HCT116 (cell line): Measurements from ENCODE around the gene NUDT4. TPM values are rescaled to one million over a fixed set of nuclear protein-coding genes. Genes with fewer than 3 reads are reported as not detected.

Experiments used
- ATAC-seq: fragments of 200-7000 bp; cut with Tn5 transposase; 2 replicates; pipeline ENCODE4 v1.9.1; 2020; ENCODE audit warnings: mild to moderate bottlenecking, moderate library complexity
- BruUV-seq: library from RNA; stranded (reverse); fragments of 400-500 nt; replicated peaks from 2 replicates; lab custom pipeline; 2021; lab: Mats Ljungman, UMichigan
- CTCF ChIA-PET: fragments of 300-600 bp; sonication (Branson Sonifier 250); formaldehyde crosslinking; loops from one replicate; lab custom pipeline; 2021; ENCODE audit warnings: antibody characterized with exemption; lab: Charles Lee
- POLR2A ChIA-PET: fragments of 300-600, 350-600 bp; sonication (Branson Sonifier 250); formaldehyde crosslinking; loops from one replicate; lab custom pipeline; 2021; ENCODE audit warnings: antibody characterized with exemption; lab: Charles Lee
- RAD21 ChIA-PET, 2 experiments: fragments of 300-600 bp; sonication (Branson Sonifier 250); formaldehyde crosslinking; loops; one replicate each; lab custom pipeline; 2023; ENCODE audit warnings: low total read pairs in 2 of 2; ENCODE audit not compliant: uncharacterized antibody in 2 of 2, unreplicated experiment in 2 of 2, low non-redundant PET in 1 of 2; lab: Charles Lee
- DNase-seq: peaks from one replicate; pipeline ENCODE4 v3.0.0-alpha.2; 2010; ENCODE audit warnings: low read depth, low spot score
- H2AFZ ChIP-seq: fragments of 200-600 bp; shearing (Covaris generic), sonication (generic); 2 replicates; pipeline ENCODE4 v1.6.1; 2017; ENCODE audit warnings: low read depth, mixed run types, mixed read lengths, antibody characterized with exemption, low read length; ENCODE audit not compliant: poor library complexity, severe bottlenecking
- H3K27ac ChIP-seq: 2 replicates; pipeline ENCODE4 v1.5.1; 2012; ENCODE audit warnings: low read depth, low read length
- H3K27me3 ChIP-seq: fragments of 200-600 bp; sonication (generic); 2 replicates; pipeline ENCODE4 v1.6.1; 2016; ENCODE audit warnings: mixed run types, low read length, mixed read lengths; ENCODE audit not compliant: insufficient read depth
- H3K36me3 ChIP-seq, 2 experiments: fragments of 200-500 bp in 1 of 2; fragments of 200-600 bp in 1 of 2; sonication (Bioruptor generic) in 1 of 2; sonication (generic) in 1 of 2; 2 replicates each; pipeline versions ENCODE4 v1.5.1 to v1.6.1; 2014 to 2016; ENCODE audit warnings: low read length in 2 of 2, inconsistent platforms in 1 of 2, mixed read lengths in 1 of 2, mixed run types in 1 of 2; ENCODE audit not compliant: insufficient read depth in 2 of 2, control insufficient read depth in 1 of 2
- H3K4me1 ChIP-seq, 2 experiments: fragments of 200-600 bp in 1 of 2; sonication (generic) in 1 of 2; 2 replicates each; pipeline versions ENCODE4 v1.5.1 to v1.6.1; 2012 to 2017; ENCODE audit warnings: low read length in 2 of 2, inconsistent platforms in 1 of 2, mild to moderate bottlenecking in 1 of 2, mixed read lengths in 1 of 2, mixed run types in 1 of 2, moderate library complexity in 1 of 2; ENCODE audit not compliant: insufficient read depth in 2 of 2, control insufficient read depth in 1 of 2
- H3K4me2 ChIP-seq: fragments of 200-600 bp; sonication (generic); 2 replicates; pipeline ENCODE4 v1.6.1; 2017; ENCODE audit warnings: mixed run types, low read length, mixed read lengths
- H3K4me3 ChIP-seq, 2 experiments: fragments of 200-600 bp in 1 of 2; sonication (generic) in 1 of 2; replicated peaks in 1 of 2; 2 replicates each; pipeline ENCODE4 v1.5.1; 2011 to 2016; ENCODE audit warnings: low read length in 2 of 2, control low read depth in 1 of 2, low read depth in 1 of 2, mild to moderate bottlenecking in 1 of 2, mixed read lengths in 1 of 2, mixed run types in 1 of 2
- H3K79me2 ChIP-seq: fragments of 200-600 bp; sonication (generic); 2 replicates; pipeline ENCODE4 v1.6.1; 2017; ENCODE audit warnings: mild to moderate bottlenecking, mixed run types, low read length, moderate library complexity, mixed read lengths; ENCODE audit not compliant: insufficient read depth
- H3K9ac ChIP-seq: fragments of 200-600 bp; sonication (generic); 2 replicates; pipeline ENCODE4 v1.6.1; 2016; ENCODE audit warnings: low read length, mixed read lengths
- H3K9me2 ChIP-seq: fragments of 200-600 bp; sonication (generic), shearing (Covaris generic); 2 replicates; pipeline ENCODE4 v1.6.1; 2017; ENCODE audit warnings: mixed run types, mild to moderate bottlenecking, moderate library complexity; ENCODE audit not compliant: insufficient read depth
- H3K9me3 ChIP-seq, 2 experiments: fragments of 200-500 bp in 1 of 2; fragments of 200-600 bp in 1 of 2; sonication (Bioruptor generic) in 1 of 2; sonication (generic) in 1 of 2; 2 replicates each; pipeline ENCODE4 v1.6.1; 2014 to 2017; ENCODE audit warnings: low read length in 2 of 2, mixed read lengths in 2 of 2, inconsistent platforms in 1 of 2, low read depth in 1 of 2, mild to moderate bottlenecking in 1 of 2, mixed run types in 1 of 2, moderate library complexity in 1 of 2; ENCODE audit not compliant: control insufficient read depth in 1 of 2, insufficient read depth in 1 of 2
- H4K20me1 ChIP-seq: fragments of 200-600 bp; sonication (generic), shearing (Covaris generic); 2 replicates; pipeline ENCODE4 v1.6.1; 2017; ENCODE audit warnings: mixed run types, mild to moderate bottlenecking, moderate library complexity; ENCODE audit not compliant: insufficient read depth
- CBX3 ChIP-seq: IDR thresholded peaks from 2 replicates; pipeline ENCODE4 v1.6.1; 2012; ENCODE audit warnings: low read depth
- EGR1 ChIP-seq: IDR thresholded peaks from 2 replicates; pipeline ENCODE4 v1.6.1; 2012; ENCODE audit warnings: low read depth
- ELF1 ChIP-seq: IDR thresholded peaks from 2 replicates; pipeline ENCODE4 v1.6.1; 2012; ENCODE audit warnings: low read depth, borderline replicate concordance
- EZH2 ChIP-seq: fragments of 200-600 bp; sonication (generic); IDR thresholded peaks from 2 replicates; pipeline ENCODE4 v1.6.1; 2017; ENCODE audit warnings: antibody characterized with exemption, mixed run types
- JUND ChIP-seq: IDR thresholded peaks from 2 replicates; pipeline ENCODE4 v1.6.1; 2012
- POLR2A ChIP-seq: IDR thresholded peaks from 2 replicates; pipeline ENCODE4 v1.7.0; 2011; ENCODE audit warnings: borderline replicate concordance; ENCODE audit not compliant: insufficient read depth, insufficient read length; ENCODE audit errors: extremely low read depth
- RAD21 ChIP-seq: IDR thresholded peaks from 2 replicates; pipeline ENCODE4 v1.6.1; 2012; ENCODE audit warnings: low read depth, mild to moderate bottlenecking
- TCF7L2 ChIP-seq: IDR thresholded peaks from 2 replicates; pipeline ENCODE4 v1.7.0; 2011; ENCODE audit warnings: borderline replicate concordance, inconsistent platforms; ENCODE audit not compliant: insufficient read depth, insufficient read length; ENCODE audit errors: extremely low read depth
- YY1 ChIP-seq: IDR thresholded peaks from 2 replicates; pipeline ENCODE4 v1.6.1; 2011; ENCODE audit warnings: low read length, low read depth, moderate library complexity, mild to moderate bottlenecking; ENCODE audit not compliant: insufficient replicate concordance; ENCODE audit errors: extremely low read depth
- ZNF274 ChIP-seq: fragments of 200-500 bp; sonication (Bioruptor generic); IDR thresholded peaks from 2 replicates; pipeline ENCODE4 v1.6.1; 2014; ENCODE audit warnings: mild to moderate bottlenecking, low read depth, low read length, inconsistent platforms
- intact Hi-C: fragments of 100-400 bp; cut with micrococcal nuclease; formaldehyde crosslinking; loops from 2 replicates; pipeline ENCODE4 v1.10.0; 2022
- total RNA-seq: library from RNA; stranded (reverse); gene quantifications from one replicate; pipeline ENCODE4 v1.2.1, GENCODE V29; 2021; ENCODE audit not compliant: unreplicated experiment
- TF ChIP-seq, protein P1 (sequence below): IDR thresholded peaks from 2 replicates; pipeline ENCODE4 v1.6.1; 2012; ENCODE audit warnings: low read depth
- TF ChIP-seq, protein P2 (sequence below): IDR thresholded peaks from 2 replicates; pipeline ENCODE4 v1.6.1; 2011; ENCODE audit warnings: mild to moderate bottlenecking, low read length, moderate library complexity; ENCODE audit not compliant: insufficient replicate concordance; ENCODE audit errors: extremely low read depth
- TF ChIP-seq, protein P3 (sequence below): IDR thresholded peaks from 2 replicates; pipeline ENCODE4 v1.6.1; 2012

NUDT4 gene
- total RNA-seq, 1 experiment from 2014 or later, result 41.2 TPM

DNA sequence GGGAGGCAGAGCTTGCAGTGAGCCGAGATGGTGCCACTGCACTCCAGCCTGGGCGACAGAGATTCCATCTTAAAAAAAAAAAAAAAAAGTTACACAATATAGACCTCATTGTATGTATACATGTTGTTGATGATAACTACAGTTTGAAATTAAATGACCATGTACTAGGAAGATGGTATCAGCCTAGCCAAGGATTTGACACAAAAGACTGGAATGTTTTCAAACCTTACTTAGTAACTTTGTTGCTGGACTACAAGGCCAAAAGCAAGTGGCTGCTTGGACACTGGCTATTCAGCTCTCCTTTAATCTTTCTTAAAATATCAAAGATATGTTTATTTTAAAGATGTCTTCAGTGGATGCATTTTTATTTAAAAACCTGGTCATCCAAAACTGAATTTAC lies 18.9 kb upstream of the NUDT4 start (continued):
- TF ChIP-seq, protein P1, sequence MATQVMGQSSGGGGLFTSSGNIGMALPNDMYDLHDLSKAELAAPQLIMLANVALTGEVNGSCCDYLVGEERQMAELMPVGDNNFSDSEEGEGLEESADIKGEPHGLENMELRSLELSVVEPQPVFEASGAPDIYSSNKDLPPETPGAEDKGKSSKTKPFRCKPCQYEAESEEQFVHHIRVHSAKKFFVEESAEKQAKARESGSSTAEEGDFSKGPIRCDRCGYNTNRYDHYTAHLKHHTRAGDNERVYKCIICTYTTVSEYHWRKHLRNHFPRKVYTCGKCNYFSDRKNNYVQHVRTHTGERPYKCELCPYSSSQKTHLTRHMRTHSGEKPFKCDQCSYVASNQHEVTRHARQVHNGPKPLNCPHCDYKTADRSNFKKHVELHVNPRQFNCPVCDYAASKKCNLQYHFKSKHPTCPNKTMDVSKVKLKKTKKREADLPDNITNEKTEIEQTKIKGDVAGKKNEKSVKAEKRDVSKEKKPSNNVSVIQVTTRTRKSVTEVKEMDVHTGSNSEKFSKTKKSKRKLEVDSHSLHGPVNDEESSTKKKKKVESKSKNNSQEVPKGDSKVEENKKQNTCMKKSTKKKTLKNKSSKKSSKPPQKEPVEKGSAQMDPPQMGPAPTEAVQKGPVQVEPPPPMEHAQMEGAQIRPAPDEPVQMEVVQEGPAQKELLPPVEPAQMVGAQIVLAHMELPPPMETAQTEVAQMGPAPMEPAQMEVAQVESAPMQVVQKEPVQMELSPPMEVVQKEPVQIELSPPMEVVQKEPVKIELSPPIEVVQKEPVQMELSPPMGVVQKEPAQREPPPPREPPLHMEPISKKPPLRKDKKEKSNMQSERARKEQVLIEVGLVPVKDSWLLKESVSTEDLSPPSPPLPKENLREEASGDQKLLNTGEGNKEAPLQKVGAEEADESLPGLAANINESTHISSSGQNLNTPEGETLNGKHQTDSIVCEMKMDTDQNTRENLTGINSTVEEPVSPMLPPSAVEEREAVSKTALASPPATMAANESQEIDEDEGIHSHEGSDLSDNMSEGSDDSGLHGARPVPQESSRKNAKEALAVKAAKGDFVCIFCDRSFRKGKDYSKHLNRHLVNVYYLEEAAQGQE, result no peak
- TF ChIP-seq, all 23 proteins: peak for 0

DNA sequence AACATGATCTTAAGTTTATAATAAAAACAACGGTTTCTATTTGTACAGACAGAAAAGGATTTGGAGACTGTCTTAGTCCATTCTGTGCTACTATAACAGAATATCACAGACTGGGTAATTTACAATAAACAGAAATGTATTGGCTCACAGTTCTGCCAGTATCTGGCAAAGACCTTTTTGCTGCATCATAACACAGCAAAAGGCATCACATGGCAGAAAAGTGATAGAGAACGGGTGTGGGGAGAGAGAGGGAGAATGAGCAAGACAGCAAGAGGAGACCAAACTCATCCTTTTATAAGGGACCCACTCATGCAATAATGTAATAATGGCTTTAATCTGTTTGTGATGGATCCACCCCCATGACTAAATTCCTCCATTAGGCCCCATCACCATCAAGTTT lies 17.0 kb upstream of the NUDT4 start:
- H3K9ac ChIP-seq, result no peak overlapping the region
- H3K27ac ChIP-seq, result no peak overlapping the region
- no peaks in the 10 kb centered on the region for H4K20me1 ChIP-seq
- ATAC-seq, result no peak
- H3K4me1 ChIP-seq, result no peaks in the 10 kb centered on the region
- DNase-seq, result no peak
- no TSS peak for BruUV-seq
- TF ChIP-seq, protein P2, sequence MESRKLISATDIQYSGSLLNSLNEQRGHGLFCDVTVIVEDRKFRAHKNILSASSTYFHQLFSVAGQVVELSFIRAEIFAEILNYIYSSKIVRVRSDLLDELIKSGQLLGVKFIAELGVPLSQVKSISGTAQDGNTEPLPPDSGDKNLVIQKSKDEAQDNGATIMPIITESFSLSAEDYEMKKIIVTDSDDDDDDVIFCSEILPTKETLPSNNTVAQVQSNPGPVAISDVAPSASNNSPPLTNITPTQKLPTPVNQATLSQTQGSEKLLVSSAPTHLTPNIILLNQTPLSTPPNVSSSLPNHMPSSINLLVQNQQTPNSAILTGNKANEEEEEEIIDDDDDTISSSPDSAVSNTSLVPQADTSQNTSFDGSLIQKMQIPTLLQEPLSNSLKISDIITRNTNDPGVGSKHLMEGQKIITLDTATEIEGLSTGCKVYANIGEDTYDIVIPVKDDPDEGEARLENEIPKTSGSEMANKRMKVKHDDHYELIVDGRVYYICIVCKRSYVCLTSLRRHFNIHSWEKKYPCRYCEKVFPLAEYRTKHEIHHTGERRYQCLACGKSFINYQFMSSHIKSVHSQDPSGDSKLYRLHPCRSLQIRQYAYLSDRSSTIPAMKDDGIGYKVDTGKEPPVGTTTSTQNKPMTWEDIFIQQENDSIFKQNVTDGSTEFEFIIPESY, result no peak
- TF ChIP-seq TCF7L2 (no peak), EZH2 (no peak), ZNF274 (no peak), RAD21 (no peak), EGR1 (no peak), JUND (no peak), CBX3 (no peak), YY1 (no peak), POLR2A (no peak), ELF1 (no peak)
- TF ChIP-seq, protein P3, sequence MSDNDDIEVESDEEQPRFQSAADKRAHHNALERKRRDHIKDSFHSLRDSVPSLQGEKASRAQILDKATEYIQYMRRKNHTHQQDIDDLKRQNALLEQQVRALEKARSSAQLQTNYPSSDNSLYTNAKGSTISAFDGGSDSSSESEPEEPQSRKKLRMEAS, result no peak
- RAD21 ChIA-PET, result no interaction called here
- no peak overlapping the region for H3K4me2 ChIP-seq
- H3K4me3 ChIP-seq, result no peak overlapping the region
- peaks cover 3% of the 10 kb centered on the region; the same call in 1 of the 2 replicates for H3K9me2 ChIP-seq
- intact Hi-C loops, result no loop called here
- no peak overlapping the region for H2AFZ ChIP-seq
- no peaks in the 10 kb centered on the region for H3K27me3 ChIP-seq
- CTCF ChIA-PET, result no interaction called here
- no peaks in the 10 kb centered on the region for H3K79me2 ChIP-seq
- POLR2A ChIA-PET, result no interaction called here
- no peaks in the 10 kb centered on the region for H3K36me3 ChIP-seq
- H3K9me3 ChIP-seq, result no peaks in the 10 kb centered on the region
